GM23338 (cell line): ENCODE data around the gene CYSRT1. TPM values are rescaled to one million over a fixed set of nuclear protein-coding genes. Genes with fewer than 3 reads are reported as not detected.

Source experiments
- ATAC-seq: fragments of 200-7000 bp; cut with Tn5 transposase; 3 replicates; pipeline ENCODE4 v1.9.1; 2020
- DNase-seq: peaks from one replicate; pipeline ENCODE4 v3.0.0-alpha.2; 2015; ENCODE audit warnings: low spot score
- H2AFZ ChIP-seq: fragments of 200-600 bp; sonication (generic); 2 replicates; pipeline ENCODE4 v1.8.0; 2016; ENCODE audit warnings: antibody characterized with exemption, mild to moderate bottlenecking, moderate library complexity
- H3F3A ChIP-seq: fragments of 200-600 bp; sonication (generic); replicated peaks from 2 replicates; pipeline ENCODE4 v1.8.0; 2017; ENCODE audit warnings: antibody characterized with exemption, mixed run types, low read depth
- H3K27ac ChIP-seq: fragments of 200-600 bp; sonication (generic); 2 replicates; pipeline ENCODE4 v1.6.1; 2016; ENCODE audit warnings: low read depth
- H3K27me3 ChIP-seq: fragments of 200-600 bp; sonication (generic); 2 replicates; pipeline ENCODE4 v1.8.0; 2016; ENCODE audit warnings: mild to moderate bottlenecking, mixed run types, moderate library complexity; ENCODE audit not compliant: insufficient read depth
- H3K36me3 ChIP-seq: fragments of 200-600 bp; sonication (generic); 2 replicates; pipeline ENCODE4 v1.8.0; 2016; ENCODE audit warnings: mild to moderate bottlenecking; ENCODE audit not compliant: insufficient read depth
- H3K4me1 ChIP-seq: fragments of 200-600 bp; sonication (generic); 2 replicates; pipeline ENCODE4 v1.8.0; 2016; ENCODE audit warnings: mild to moderate bottlenecking, moderate library complexity; ENCODE audit not compliant: insufficient read depth
- H3K4me2 ChIP-seq: fragments of 200-600 bp; sonication (generic); 2 replicates; pipeline ENCODE4 v1.7.1; 2017; ENCODE audit warnings: mixed run types
- H3K4me3 ChIP-seq: fragments of 200-600 bp; sonication (generic); 2 replicates; pipeline ENCODE4 v1.6.1; 2016; ENCODE audit warnings: mixed run types
- H3K79me2 ChIP-seq: fragments of 200-600 bp; sonication (generic); replicated peaks from 2 replicates; pipeline ENCODE4 v1.8.0; 2017; ENCODE audit warnings: mild to moderate bottlenecking; ENCODE audit not compliant: insufficient read depth
- H3K9me2 ChIP-seq: fragments of 200-600 bp; sonication (generic); 2 replicates; pipeline ENCODE4 v1.8.0; 2017; ENCODE audit not compliant: insufficient read depth
- H4K20me1 ChIP-seq: fragments of 200-600 bp; sonication (generic); replicated peaks from 2 replicates; pipeline ENCODE4 v1.8.0; 2017; ENCODE audit warnings: mild to moderate bottlenecking; ENCODE audit not compliant: insufficient read depth
- H3K27ac Mint-ChIP-seq: 2 replicates; pipeline ENCODE4 v1.8.0; 2020; ENCODE audit warnings: inconsistent platforms, mild to moderate bottlenecking, moderate library complexity, mixed read lengths
- H3K27me3 Mint-ChIP-seq: 3 replicates; pipeline ENCODE4 v1.8.0; 2022; ENCODE audit warnings: low read depth, mild to moderate bottlenecking, moderate library complexity, mixed read lengths, inconsistent platforms; ENCODE audit not compliant: insufficient read depth, poor library complexity
- H3K36me3 Mint-ChIP-seq: 3 replicates; pipeline ENCODE4 v1.8.0; 2021; ENCODE audit warnings: low read depth, mild to moderate bottlenecking, inconsistent platforms, moderate library complexity, mixed read lengths
- H3K4me1 Mint-ChIP-seq: 3 replicates; pipeline ENCODE4 v1.8.0; 2020; ENCODE audit warnings: mild to moderate bottlenecking, inconsistent platforms, mixed read lengths
- H3K4me3 Mint-ChIP-seq: 3 replicates; pipeline ENCODE4 v1.8.0; 2021; ENCODE audit warnings: moderate library complexity, mild to moderate bottlenecking, inconsistent platforms, mixed read lengths
- H3K9me3 Mint-ChIP-seq: 3 replicates; pipeline ENCODE4 v1.8.0; 2020; ENCODE audit warnings: moderate library complexity, mild to moderate bottlenecking, inconsistent platforms, mixed read lengths
- CREB1 ChIP-seq: fragments of 250-450 bp; sonication (Bioruptor Pico); IDR thresholded peaks from 2 replicates; pipeline ENCODE4 v1.5.0; 2020; ENCODE audit warnings: low read depth, mild to moderate bottlenecking, moderate library complexity
- CTCF ChIP-seq, 2 experiments: fragments of 200-600 bp in 1 of 2; sonication (generic) in 1 of 2; conservative IDR thresholded peaks; 2 replicates each; pipeline versions ENCODE4 v1.5.1 to v1.6.1; 2016 to 2017; ENCODE audit warnings: antibody characterized with exemption in 2 of 2, low read depth in 2 of 2, mild to moderate bottlenecking in 2 of 2, moderate library complexity in 1 of 2
- ETS1 ChIP-seq: IDR thresholded peaks from 2 replicates; pipeline ENCODE4 v1.6.1; 2016; ENCODE audit warnings: antibody characterized with exemption
- EZH2 ChIP-seq: fragments of 200-600 bp; sonication (generic); IDR thresholded peaks from one replicate; pipeline ENCODE4 v1.8.0; 2017; ENCODE audit warnings: antibody characterized with exemption, mild to moderate bottlenecking, low read depth; ENCODE audit not compliant: unreplicated experiment
- EZH2phosphoT487 ChIP-seq: fragments of 200-600 bp; sonication (generic); IDR thresholded peaks from one replicate; pipeline ENCODE4 v1.8.1; 2018; ENCODE audit warnings: antibody characterized with exemption; ENCODE audit not compliant: unreplicated experiment
- JUNB ChIP-seq: IDR thresholded peaks from one replicate; pipeline ENCODE4 v1.6.1; 2016; ENCODE audit warnings: antibody characterized with exemption; ENCODE audit not compliant: unreplicated experiment
- NANOG ChIP-seq: IDR thresholded peaks from 2 replicates; pipeline ENCODE4 v1.6.1; 2016; ENCODE audit warnings: antibody characterized with exemption, borderline replicate concordance
- POLR2AphosphoS5 ChIP-seq: IDR thresholded peaks from 2 replicates; pipeline ENCODE4 v1.6.1; 2016; ENCODE audit warnings: antibody characterized with exemption, low read depth
- REST ChIP-seq: IDR thresholded peaks from one replicate; pipeline ENCODE4 v1.6.1; 2018; ENCODE audit warnings: antibody characterized with exemption; ENCODE audit not compliant: unreplicated experiment
- STAT1 ChIP-seq: IDR thresholded peaks from one replicate; pipeline ENCODE4 v1.6.1; 2016; ENCODE audit warnings: antibody characterized with exemption; ENCODE audit not compliant: unreplicated experiment
- ZNF114 ChIP-seq: fragments of 250-450 bp; sonication (Bioruptor Pico); IDR thresholded peaks from 2 replicates; pipeline ENCODE4 v1.5.0; 2020; ENCODE audit warnings: mild to moderate bottlenecking, moderate library complexity
- ZNF331 ChIP-seq: fragments of 250-450 bp; sonication (Bioruptor Pico); IDR thresholded peaks from 2 replicates; pipeline ENCODE4 v1.5.0; 2020; ENCODE audit warnings: low read depth, mild to moderate bottlenecking, moderate library complexity
- ZNF462 ChIP-seq: fragments of 250-450 bp; sonication (Bioruptor Pico); IDR thresholded peaks from 2 replicates; pipeline ENCODE4 v1.5.0; 2020; ENCODE audit warnings: mild to moderate bottlenecking, moderate library complexity
- polyA plus RNA-seq: library from polyadenylated mRNA; unstranded; fragments of >200 nt; fragmentation: Nextera tagmentation; extraction: Ambion mirVana; gene quantifications from 2 replicates; pipeline ENCODE4 v1.2.1, GENCODE V29; 2016
- total RNA-seq: library from RNA; depleted of rRNA; stranded (reverse); fragments of >200 nt; shearing (Covaris generic); gene quantifications from 2 replicates; pipeline ENCODE4 v1.2.3, GENCODE V29; 2014

CYSRT1 gene
- total and polyA plus RNA-seq, 2 experiments from 2014 or later = 2.0 to 3.2 TPM

DNA sequence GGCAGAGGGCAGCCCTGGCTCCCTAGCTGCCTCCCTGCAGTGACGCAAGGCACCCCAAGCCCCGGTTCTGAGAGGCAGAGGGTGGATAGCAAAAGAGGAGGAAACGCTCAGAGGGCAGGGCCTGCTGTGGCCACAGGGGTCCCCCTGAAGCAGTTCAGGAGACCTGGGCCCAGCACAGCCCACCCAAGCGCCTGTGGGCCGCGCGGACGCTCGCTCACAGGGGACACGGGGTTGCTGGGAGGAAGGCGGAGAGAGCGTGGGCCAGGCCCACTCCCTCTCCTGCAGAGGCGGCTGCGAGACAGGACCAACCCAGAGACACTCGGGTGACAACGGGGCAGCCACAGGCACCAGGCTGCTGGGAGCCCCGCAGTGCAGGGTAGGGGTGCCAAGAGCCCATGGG is 45.2 kb upstream of the CYSRT1 start:
- no peaks in the 10 kb centered on the region; the same call in 1 of the 3 replicates for H3K4me1 Mint-ChIP-seq
- Histone ChIP-seq H4K20me1 (no peaks in the 10 kb centered on the region), H3F3A (peaks cover 7% of the 10 kb centered on the region; the same call in 1 of the 2 replicates), H3K36me3 (no peaks in the 10 kb centered on the region), H3K9me2 (no peaks in the 10 kb centered on the region), H3K27ac (no peak overlapping the region), H3K4me1 (no peaks in the 10 kb centered on the region), H3K27me3 (no peaks in the 10 kb centered on the region), H3K4me3 (no peak overlapping the region), H3K4me2 (no peak overlapping the region), H3K79me2 (no peaks in the 10 kb centered on the region), H2AFZ (no peak overlapping the region)
- DNase-seq (no peak), ATAC-seq (no peak)
- no peak overlapping the region for H3K27ac Mint-ChIP-seq
- TF ChIP-seq CTCF (conservative IDR thresholded peaks at IDR 0.05; ENCODE audit: low read depth in 2 of 2) = no peak
- no peak for TF ChIP-seq NANOG
- no peak for TF ChIP-seq STAT1
- TF ChIP-seq REST = no peak
- TF ChIP-seq ZNF114 (CRISPR knock-in tag) = no peak
- TF ChIP-seq EZH2phosphoT487 = no peak
- no peak for TF ChIP-seq JUNB
- TF ChIP-seq ZNF462 (CRISPR knock-in tag) = no peak
- no peak for TF ChIP-seq EZH2
- no peak for TF ChIP-seq CREB1 (CRISPR knock-in tag)
- TF ChIP-seq ZNF331 (CRISPR knock-in tag) = no peak
- TF ChIP-seq POLR2AphosphoS5 = no peak
- TF ChIP-seq ETS1 = no peak
- H3K9me3 Mint-ChIP-seq = no peaks in the 10 kb centered on the region
- H3K36me3 Mint-ChIP-seq = peaks cover 25% of the 10 kb centered on the region
- peaks cover 4% of the 10 kb centered on the region for H3K27me3 Mint-ChIP-seq
- no peak overlapping the region for H3K4me3 Mint-ChIP-seq
